Activated T-cell treated with anti-CD3 and anti-CD28 coated beads for 1 hour (primary cell): ENCODE measurements around the gene PCSK6.
A peak's percentile ranks its signal among the peaks of the same experiment; 100 is the strongest.

ENCODE experiments used
- DNase-seq: peaks from one replicate; pipeline ENCODE4 v3.0.0-alpha.2; 2020; ENCODE audit warnings: low read depth

The PCSK6 gene

DNA sequence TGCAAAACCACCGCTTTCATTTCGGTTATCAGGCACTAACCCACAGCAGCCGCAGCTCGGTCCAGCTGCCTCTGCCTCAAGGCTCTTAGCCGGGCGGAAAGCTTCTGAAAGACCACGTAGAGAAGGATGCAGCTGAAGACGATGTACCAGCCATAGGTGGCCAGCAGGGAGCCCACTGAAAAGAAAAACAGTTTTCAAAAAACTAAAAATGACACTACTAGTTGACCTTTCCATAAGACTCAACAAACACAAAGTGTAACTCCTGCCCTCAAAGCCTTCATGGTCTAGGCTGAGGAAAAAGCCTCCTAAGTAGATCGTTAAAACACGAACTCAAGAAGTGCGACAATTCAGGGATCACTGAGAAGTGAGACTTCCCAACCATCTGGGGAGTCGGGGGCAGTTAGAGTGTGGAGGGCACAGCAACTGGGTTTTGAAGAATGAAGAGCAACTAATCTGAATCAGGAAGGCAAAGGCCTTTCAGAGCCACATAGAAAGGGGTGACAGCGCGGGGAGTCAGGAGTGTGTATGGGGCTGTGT, 212.9 kb downstream of the PCSK6 start:
- DNase-seq: no peak

GRCh38 chr15:101275018-101275417, 214.5 kb downstream of the PCSK6 start:
- DNase-seq: no peak

- DNase-seq: no peak
These were observed 216.0 kb downstream of the PCSK6 start for GRCh38 chr15:101273534-101273933.

DNA sequence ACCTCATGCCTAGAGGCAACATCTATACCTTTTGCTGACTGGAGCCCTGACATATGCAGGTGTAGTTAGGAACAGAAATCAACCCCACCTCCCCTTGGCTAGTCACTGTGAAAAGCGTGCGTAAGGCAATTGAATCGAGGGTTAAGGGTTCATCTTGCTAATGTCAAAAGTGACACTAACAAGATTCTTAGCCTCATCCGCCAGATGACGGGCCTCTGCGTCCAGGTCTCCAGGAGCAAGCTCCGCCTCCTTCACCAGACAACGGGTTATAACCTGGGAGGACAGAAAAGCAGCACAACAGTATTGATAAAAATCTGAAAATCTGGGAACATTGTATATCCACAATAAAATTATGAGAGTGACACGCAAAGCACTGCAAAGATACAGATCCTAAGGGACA, 216.9 kb downstream of the PCSK6 start:
- DNase-seq: no peak

DNA sequence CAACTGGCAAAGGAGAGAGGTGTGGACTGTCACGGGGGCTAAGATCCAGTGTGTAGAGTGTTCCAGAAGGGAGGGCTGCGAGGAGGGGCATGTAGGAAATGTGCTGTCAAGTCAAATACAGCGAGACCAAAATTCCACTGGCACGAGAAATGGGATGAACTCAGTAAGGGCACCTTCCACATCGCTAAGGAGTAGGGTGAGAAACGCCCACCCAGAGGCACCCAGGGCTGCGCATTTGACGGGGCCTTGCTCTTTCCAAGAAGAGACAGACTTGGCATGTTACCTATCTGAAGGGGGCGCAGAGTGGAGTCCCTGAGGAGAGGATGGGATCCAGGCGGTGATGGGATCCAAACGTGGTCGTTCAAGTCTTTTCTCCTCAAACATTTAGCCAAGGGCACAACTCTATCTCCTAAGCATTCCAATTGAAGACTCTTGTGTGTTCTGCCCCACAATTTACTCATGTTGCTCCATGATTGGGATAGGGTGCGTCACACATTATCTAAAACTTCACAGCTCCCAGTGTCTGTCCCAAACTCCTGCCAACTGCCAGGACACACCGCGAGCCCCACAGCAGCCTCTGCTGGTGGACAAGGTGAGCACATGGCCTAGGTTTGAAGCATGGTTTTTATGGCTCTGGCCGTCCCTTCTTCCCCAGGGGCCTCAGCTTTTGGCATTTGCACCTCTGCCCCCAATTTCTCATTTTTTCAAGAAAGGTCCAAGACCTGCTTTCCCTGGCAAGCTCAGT, 219.9 kb downstream of the PCSK6 start:
- DNase-seq: no peak

GRCh38 chr15:101267320-101268104, 222.0 kb downstream of the PCSK6 start:
- DNase-seq: no peak

GRCh38 chr15:101266787-101267186, 222.7 kb downstream of the PCSK6 start:
- no peak for DNase-seq

GRCh38 chr15:101266034-101266433, 223.5 kb downstream of the PCSK6 start:
- no peak for DNase-seq

- no peak for DNase-seq
These were observed 224.4 kb downstream of the PCSK6 start for GRCh38 chr15:101264911-101265641.

GRCh38 chr15:101264011-101264410, 225.5 kb downstream of the PCSK6 start:
- no peak for DNase-seq

DNA sequence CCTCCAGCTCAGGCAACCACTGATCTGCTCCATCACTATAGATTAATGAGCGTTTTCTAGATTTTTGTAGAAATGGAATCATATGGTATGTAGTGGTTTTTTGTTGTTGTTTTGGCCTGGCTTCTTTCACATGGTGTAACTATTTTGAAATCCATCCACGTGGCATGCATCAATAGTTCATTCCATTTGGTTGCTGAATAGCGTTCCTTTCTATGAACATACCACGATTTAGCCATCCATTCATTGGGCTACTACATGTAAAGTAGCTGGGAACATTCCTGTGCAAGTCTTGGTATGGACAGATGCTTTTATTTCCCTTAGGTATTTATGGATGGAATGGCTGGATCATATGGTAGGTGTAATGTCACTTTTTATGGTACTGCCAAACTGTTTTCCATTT, 227.0 kb downstream of the PCSK6 start:
- DNase-seq: no peak

DNA sequence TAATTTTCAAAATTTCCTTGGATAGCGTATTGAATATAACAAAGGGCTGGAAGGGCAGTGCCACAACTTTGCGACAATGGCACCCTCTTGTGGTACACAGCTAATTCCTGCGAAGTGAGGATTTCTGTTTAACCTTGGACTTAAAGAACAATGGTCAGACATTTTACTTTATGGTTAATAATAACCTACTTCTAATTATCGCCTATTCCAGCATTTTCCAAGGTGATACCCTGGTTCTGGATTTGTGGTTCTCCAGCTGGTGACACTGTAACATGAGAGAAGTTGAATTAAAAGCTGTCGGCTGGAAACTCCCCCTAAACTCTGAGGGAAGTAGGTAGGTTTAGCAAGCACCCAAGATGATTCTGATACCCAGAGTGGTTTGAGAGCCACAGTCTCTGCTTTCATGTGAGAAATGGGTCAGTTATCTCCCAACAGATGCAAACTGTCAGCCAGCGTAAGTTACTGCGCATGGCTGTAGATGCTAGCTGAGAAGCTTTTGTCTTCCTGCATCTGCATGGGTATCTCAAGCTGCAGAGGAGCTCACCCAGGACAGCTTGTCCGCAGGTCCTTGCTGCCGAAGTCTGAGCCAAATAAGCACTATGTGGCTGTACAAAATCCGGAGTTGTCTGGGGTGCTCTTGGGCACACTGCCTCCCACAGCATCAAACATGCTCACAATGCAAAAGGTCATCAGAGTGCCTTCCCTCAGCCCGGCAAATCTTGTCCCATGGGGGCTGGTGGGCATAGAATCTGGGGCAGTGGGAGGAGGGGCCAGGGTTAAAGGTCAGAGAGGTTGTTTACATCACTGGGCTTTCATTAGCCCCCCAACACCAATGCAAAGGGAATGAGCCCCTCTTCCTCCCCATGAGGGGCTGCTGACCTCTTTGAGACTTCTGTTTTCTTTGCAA, 231.0 kb downstream of the PCSK6 start:
- peak; percentile 47 for DNase-seq

DNA sequence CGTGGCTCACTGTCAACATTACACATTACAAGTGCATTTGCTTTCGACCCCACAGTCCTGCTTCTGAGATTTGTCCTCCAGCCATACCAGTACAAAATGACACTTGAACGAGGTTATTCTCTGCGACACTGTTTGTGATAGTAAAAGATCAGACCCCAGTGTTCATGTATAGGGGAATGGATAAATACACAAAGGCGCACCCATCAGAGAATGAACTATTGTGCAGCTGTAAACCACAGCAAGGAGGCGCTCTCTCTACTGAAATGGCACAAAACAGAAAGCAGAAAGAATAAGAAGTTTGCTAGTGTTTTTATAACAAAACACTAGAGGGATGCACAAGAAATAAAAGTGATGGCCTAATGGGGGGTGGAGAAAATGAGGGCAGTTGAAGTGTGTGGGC, 232.8 kb downstream of the PCSK6 start:
- no peak for DNase-seq

GRCh38 chr15:101255615-101256241, 233.8 kb downstream of the PCSK6 start:
- no peak for DNase-seq

GRCh38 chr15:101255051-101255395, 234.5 kb downstream of the PCSK6 start:
- DNase-seq: no peak

DNA sequence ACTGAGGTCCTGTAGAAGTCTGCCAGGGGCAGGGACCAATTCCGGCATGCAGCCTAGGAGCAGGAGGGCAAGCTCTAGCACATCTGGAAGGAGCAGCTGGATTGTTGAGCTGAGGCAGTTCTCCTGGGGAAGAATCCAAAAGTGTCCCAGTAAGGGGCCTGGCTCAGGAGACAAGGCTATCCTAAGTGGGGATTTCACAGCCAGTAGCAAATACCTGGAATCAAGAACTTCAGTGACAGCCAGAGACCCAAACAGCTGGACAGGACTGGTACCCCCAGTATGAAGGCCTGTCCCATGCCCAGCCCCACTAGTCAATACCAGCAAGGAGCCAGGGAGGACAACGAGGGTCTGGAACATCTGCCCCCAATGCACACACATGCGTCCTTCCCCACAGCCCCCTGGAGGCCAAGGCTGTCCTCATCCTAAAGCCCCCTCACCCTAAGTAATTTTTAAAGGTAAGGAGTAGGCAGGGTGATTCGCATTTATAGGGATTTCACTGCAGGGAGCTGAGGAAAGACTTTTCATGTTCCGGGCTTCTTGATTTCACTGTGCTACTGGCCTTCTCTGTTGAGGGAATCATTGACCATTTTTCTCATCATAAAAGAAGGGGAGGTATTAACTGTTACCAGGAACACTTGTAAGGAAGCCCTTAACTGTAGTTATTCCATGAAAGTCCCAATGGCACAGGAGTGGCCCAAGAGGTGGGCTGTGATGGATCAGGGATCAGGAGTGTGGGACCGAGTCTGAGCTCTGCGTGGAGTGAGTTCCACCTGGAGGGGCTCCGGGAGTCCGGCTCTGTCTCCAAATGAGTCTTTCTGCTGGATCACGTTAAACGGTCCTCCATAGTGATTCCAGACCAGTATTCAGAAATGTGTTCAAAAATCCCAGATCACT, 235.1 kb downstream of the PCSK6 start:
- DNase-seq: no peak
